ENCODE results near the gene CSF2RB. TPM values are rescaled to one million over a fixed set of nuclear protein-coding genes. Genes with fewer than 3 reads are reported as not detected.

Gene CSF2RB
- total and polyA plus RNA-seq, 5 donors, result 0.75 to 2.6 (median 2.0) TPM

GRCh38 chr22:36887162-36887561, 26.3 kb upstream of the CSF2RB start:
- Histone ChIP-seq H3K27me3 (ENCODE audit: control insufficient read depth, insufficient read depth) (no peaks in the 10 kb centered on the region), H3K27ac (ENCODE audit: low read length) (no peak overlapping the region), H3K4me3 (ENCODE audit: low read length) (no peak overlapping the region), H3K9me3 (ENCODE audit: control insufficient read depth, low read length) (no peaks in the 10 kb centered on the region), H3K4me1 (ENCODE audit: control insufficient read depth, insufficient read depth, low read length) (no peaks in the 10 kb centered on the region)
- no peak for ATAC-seq
- WGBS, result 75% methylated on average over 4 of the region's 4 CpGs
- no peak for DNase-seq
- intact Hi-C loops (cut with DNase I), result loop anchor here in 1 of 4 donors (10.0 kb wide), 1 partner anchor 58 kb away; no protein-coding TSS in a partner anchor

- Histone ChIP-seq H3K9me3 (ENCODE audit: control insufficient read depth, low read length) (no peaks in the 10 kb centered on the region), H3K27me3 (ENCODE audit: control insufficient read depth, insufficient read depth) (no peaks in the 10 kb centered on the region), H3K4me1 (ENCODE audit: control insufficient read depth, insufficient read depth, low read length) (no peaks in the 10 kb centered on the region), H3K27ac (ENCODE audit: low read length) (no peak overlapping the region), H3K4me3 (ENCODE audit: low read length) (no peak overlapping the region)
- no peak for DNase-seq
- WGBS, result 76% methylated on average over 1 of the region's 1 CpG
- no peak for ATAC-seq
- intact Hi-C loops (cut with DNase I), result no loop called here
These were observed 21.8 kb upstream of the CSF2RB start for GRCh38 chr22:36891646-36892045.

DNA sequence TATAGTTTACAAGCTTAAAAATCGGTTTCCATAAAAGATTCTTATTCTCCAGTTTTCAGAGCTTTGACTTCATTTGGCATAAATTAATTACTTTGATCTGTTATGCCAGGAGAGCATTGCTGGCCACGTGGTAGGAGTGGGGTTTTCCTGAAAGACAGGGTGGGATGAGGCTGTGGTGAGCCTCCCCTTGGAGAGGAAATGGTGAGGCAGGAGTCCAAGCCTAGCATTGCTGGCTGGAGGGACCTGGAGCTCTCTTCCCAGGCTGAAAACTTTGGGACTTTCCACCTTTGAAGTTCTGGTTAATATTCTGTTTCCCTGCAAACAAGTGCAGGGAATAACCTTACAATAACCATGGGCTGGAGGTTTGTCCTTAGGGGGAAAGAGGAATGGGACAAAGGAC, 21.1 kb upstream of the CSF2RB start:
- 42% methylated on average over 2 of the region's 2 CpGs for WGBS
- intact Hi-C loops (cut with DNase I), result no loop called here
- no peak for DNase-seq
- no peaks in the 10 kb centered on the region for H3K9me3 ChIP-seq (ENCODE audit: control insufficient read depth, low read length)
- no peaks in the 10 kb centered on the region for H3K27me3 ChIP-seq (ENCODE audit: control insufficient read depth, insufficient read depth)
- no peak overlapping the region for H3K4me3 ChIP-seq (ENCODE audit: low read length)
- H3K4me1 ChIP-seq (ENCODE audit: control insufficient read depth, insufficient read depth, low read length), result no peaks in the 10 kb centered on the region
- ATAC-seq, result no peak
- H3K27ac ChIP-seq (ENCODE audit: low read length), result no peak overlapping the region

- Histone ChIP-seq H3K4me3 (ENCODE audit: low read length) (no peak overlapping the region), H3K9me3 (ENCODE audit: control insufficient read depth, low read length) (no peaks in the 10 kb centered on the region), H3K27ac (ENCODE audit: low read length) (no peak overlapping the region), H3K4me1 (ENCODE audit: control insufficient read depth, insufficient read depth, low read length) (no peaks in the 10 kb centered on the region), H3K27me3 (ENCODE audit: control insufficient read depth, insufficient read depth) (no peaks in the 10 kb centered on the region)
- intact Hi-C loops (cut with DNase I), result no loop called here
- ATAC-seq, result no peak
- no peak for DNase-seq
- 72% methylated on average over 3 of the region's 3 CpGs for WGBS
These were observed 20.2 kb upstream of the CSF2RB start for GRCh38 chr22:36893262-36893661.

GRCh38 chr22:36894266-36894665, 19.2 kb upstream of the CSF2RB start:
- intact Hi-C loops (cut with DNase I), result no loop called here
- Histone ChIP-seq H3K9me3 (ENCODE audit: control insufficient read depth, low read length) (no peaks in the 10 kb centered on the region), H3K27ac (ENCODE audit: low read length) (no peak overlapping the region), H3K4me3 (ENCODE audit: low read length) (no peak overlapping the region), H3K4me1 (ENCODE audit: control insufficient read depth, insufficient read depth, low read length) (no peaks in the 10 kb centered on the region), H3K27me3 (ENCODE audit: control insufficient read depth, insufficient read depth) (no peaks in the 10 kb centered on the region)
- WGBS, result 90% methylated on average over 1 of the region's 1 CpG
- DNase-seq (no peak), ATAC-seq (no peak)

DNA sequence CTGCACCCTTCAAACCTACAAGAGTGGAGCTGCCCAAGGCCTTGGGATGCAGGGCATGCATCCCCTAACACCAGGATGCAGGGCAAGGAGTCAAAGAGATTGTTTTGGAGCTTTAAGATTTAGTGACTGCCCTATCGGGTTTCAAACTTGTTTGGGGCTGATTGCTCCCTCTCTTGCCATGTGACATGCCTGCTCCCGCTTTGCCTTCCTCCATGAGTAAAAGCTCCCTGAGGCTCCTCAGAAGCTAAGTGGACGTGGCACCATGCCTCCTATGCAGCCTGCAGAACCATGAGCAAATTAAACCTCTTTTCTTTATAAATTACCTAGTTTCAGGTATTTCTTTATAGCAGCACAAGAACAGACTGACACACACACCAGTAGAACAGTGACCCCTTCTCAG, 15.8 kb upstream of the CSF2RB start:
- Histone ChIP-seq H3K27me3 (ENCODE audit: control insufficient read depth, insufficient read depth) (no peaks in the 10 kb centered on the region), H3K27ac (ENCODE audit: low read length) (no peak overlapping the region), H3K4me1 (ENCODE audit: control insufficient read depth, insufficient read depth, low read length) (no peaks in the 10 kb centered on the region), H3K4me3 (ENCODE audit: low read length) (no peak overlapping the region), H3K9me3 (ENCODE audit: control insufficient read depth, low read length) (no peaks in the 10 kb centered on the region)
- ATAC-seq (no peak), DNase-seq (no peak)
- 65% methylated on average over 3 of the region's 3 CpGs for WGBS
- intact Hi-C loops (cut with DNase I), result no loop called here

- no peak for DNase-seq
- intact Hi-C loops (cut with DNase I), result no loop called here
These were observed 14.7 kb upstream of the CSF2RB start for GRCh38 chr22:36898690-36899089.

DNA sequence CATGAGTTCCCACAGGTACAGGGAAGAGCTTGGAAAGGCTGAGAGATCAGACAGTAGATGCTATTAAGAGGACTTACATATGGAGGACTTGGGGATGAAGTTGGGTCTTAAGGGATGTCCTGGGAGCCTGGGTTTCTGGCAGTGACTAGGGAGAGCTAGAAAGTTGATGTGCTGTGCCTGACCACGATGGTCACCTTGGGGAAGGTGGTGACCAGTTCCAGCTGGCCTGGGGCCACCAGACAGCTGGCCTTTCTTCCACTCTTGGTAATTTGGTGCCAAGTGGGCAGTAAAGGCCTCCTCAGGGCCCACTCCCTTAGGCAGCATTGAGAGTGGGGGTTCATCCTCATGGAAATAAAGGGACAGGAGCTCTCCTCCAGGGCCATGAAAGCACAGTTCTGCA, 13.9 kb upstream of the CSF2RB start:
- Histone ChIP-seq H3K4me1 (ENCODE audit: control insufficient read depth, insufficient read depth, low read length) (no peaks in the 10 kb centered on the region), H3K27ac (ENCODE audit: low read length) (no peak overlapping the region), H3K4me3 (ENCODE audit: low read length) (no peak overlapping the region), H3K27me3 (ENCODE audit: control insufficient read depth, insufficient read depth) (no peaks in the 10 kb centered on the region), H3K9me3 (ENCODE audit: control insufficient read depth, low read length) (no peaks in the 10 kb centered on the region)
- DNase-seq (no peak), ATAC-seq (no peak)
- 66% methylated on average over 1 of the region's 1 CpG for WGBS
- intact Hi-C loops (cut with DNase I), result no loop called here

More at GRCh38 chr22:36898690-36899089, 14.7 kb upstream of the CSF2RB start:
- no peaks in the 10 kb centered on the region for H3K9me3 ChIP-seq (ENCODE audit: control insufficient read depth, low read length)
- no peaks in the 10 kb centered on the region for H3K27me3 ChIP-seq (ENCODE audit: control insufficient read depth, insufficient read depth)
- H3K27ac ChIP-seq (ENCODE audit: low read length), result no peak overlapping the region
- WGBS, result 84% methylated on average over 4 of the region's 4 CpGs
- no peak for ATAC-seq
- no peaks in the 10 kb centered on the region for H3K4me1 ChIP-seq (ENCODE audit: control insufficient read depth, insufficient read depth, low read length)
- H3K4me3 ChIP-seq (ENCODE audit: low read length), result no peak overlapping the region

GRCh38 chr22:36900225-36900624, 13.2 kb upstream of the CSF2RB start:
- Histone ChIP-seq H3K27me3 (ENCODE audit: control insufficient read depth, insufficient read depth) (no peaks in the 10 kb centered on the region), H3K4me3 (ENCODE audit: low read length) (no peak overlapping the region), H3K9me3 (ENCODE audit: control insufficient read depth, low read length) (no peaks in the 10 kb centered on the region), H3K27ac (ENCODE audit: low read length) (no peak overlapping the region), H3K4me1 (ENCODE audit: control insufficient read depth, insufficient read depth, low read length) (no peaks in the 10 kb centered on the region)
- ATAC-seq, result peak in 1 of 2 donors; percentile 15
- no peak for DNase-seq
- 52% methylated on average over 2 of the region's 2 CpGs for WGBS
- intact Hi-C loops (cut with DNase I), result no loop called here

GRCh38 chr22:36900880-36901279, 12.5 kb upstream of the CSF2RB start:
- H3K4me1 ChIP-seq (ENCODE audit: control insufficient read depth, insufficient read depth, low read length), result no peaks in the 10 kb centered on the region
- no peaks in the 10 kb centered on the region for H3K27me3 ChIP-seq (ENCODE audit: control insufficient read depth, insufficient read depth)
- H3K4me3 ChIP-seq (ENCODE audit: low read length), result no peak overlapping the region
- intact Hi-C loops (cut with DNase I), result no loop called here
- H3K27ac ChIP-seq (ENCODE audit: low read length), result no peak overlapping the region
- WGBS, result 18% methylated on average over 4 of the region's 4 CpGs
- DNase-seq (no peak), ATAC-seq (no peak)
- no peaks in the 10 kb centered on the region for H3K9me3 ChIP-seq (ENCODE audit: control insufficient read depth, low read length)

DNA sequence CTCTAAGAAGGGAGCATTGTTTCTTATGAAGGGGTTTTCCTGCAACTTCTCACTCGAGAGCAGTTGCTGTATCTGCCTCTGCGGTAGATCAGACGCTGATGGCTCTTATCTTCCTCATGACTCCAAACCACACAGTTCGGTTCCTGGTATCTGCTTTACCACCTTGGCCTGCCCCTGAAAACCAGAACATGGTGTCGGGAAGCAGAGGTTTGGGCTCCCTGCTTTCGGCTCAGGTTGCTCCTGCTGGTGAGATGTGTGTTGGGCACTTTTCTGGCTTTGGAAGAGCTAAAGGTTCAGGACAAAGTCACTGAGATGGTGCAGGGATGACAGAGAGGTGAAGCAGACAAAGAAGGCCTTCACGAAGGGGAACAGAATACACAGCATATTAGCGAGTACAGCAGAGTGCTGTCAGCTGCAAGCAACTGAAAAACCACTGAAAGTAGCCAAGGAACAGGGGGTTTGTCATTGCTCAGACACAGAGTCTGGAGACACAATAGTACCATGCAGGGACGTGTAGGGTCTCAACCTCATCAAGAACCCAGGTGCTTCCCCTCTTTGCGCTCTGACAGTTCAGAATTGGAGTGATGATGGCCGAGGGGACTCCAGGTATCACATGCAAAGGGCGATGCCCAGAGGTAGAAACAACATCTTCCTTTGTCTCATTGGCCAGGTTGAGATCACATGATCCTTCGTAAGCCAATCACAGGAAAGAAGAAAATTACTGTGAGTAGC, 11.9 kb upstream of the CSF2RB start:
- H3K4me1 ChIP-seq (ENCODE audit: control insufficient read depth, insufficient read depth, low read length), result no peaks in the 10 kb centered on the region
- H3K27ac ChIP-seq (ENCODE audit: low read length), result no peak overlapping the region
- ATAC-seq (no peak), DNase-seq (no peak)
- no peaks in the 10 kb centered on the region for H3K27me3 ChIP-seq (ENCODE audit: control insufficient read depth, insufficient read depth)
- intact Hi-C loops (cut with DNase I), result no loop called here
- H3K9me3 ChIP-seq (ENCODE audit: control insufficient read depth, low read length), result no peaks in the 10 kb centered on the region
- 81% methylated on average over 13 of the region's 13 CpGs for WGBS
- H3K4me3 ChIP-seq (ENCODE audit: low read length), result no peak overlapping the region

Data from right cardiac atrium (tissue), 5 donors.